Tibial nerve (tissue), 4 donors: Measurements from ENCODE around the gene CNDP1.

Experiments
- CTCF ChIP-seq, 5 experiments: fragments of 200-600 bp in 3 of 5; fragments of 450-650 bp in 2 of 5; sonication (generic) in 3 of 5; IDR thresholded peaks; one replicate each; pipeline ENCODE4 v1.5.1; 2016 to 2019; ENCODE audit warnings: antibody characterized with exemption in 5 of 5, mild to moderate bottlenecking in 3 of 5, moderate library complexity in 2 of 5
- EP300 ChIP-seq, 2 donors: sonication (generic); formaldehyde crosslinking; IDR thresholded peaks; one replicate each; pipeline ENCODE4 v1.6.1; 2017; ENCODE audit warnings: antibody characterized with exemption in 2 of 2, mild to moderate bottlenecking in 1 of 2
- POLR2A ChIP-seq, 2 donors: fragments of 450-650 bp; IDR thresholded peaks; one replicate each; pipeline ENCODE4 v1.6.1; 2017; ENCODE audit warnings: antibody characterized with exemption in 2 of 2, mild to moderate bottlenecking in 2 of 2, moderate library complexity in 2 of 2

- TF ChIP-seq POLR2A (IDR thresholded peaks at IDR 0.05) = no peak
- TF ChIP-seq CTCF (IDR thresholded peaks at IDR 0.05) = no peak
- TF ChIP-seq EP300 (IDR thresholded peaks at IDR 0.05) = no peak
These were observed 45.4 kb upstream of the CNDP1 start for GRCh38 chr18:74488864-74489263.
